Activated CD4-positive, alpha-beta T cell treated with anti-CD3 and anti-CD28 coated beads, Interleukin-2, amount 50 U/mL, for 24 hours (primary cell): ENCODE measurements around the gene CHD6.
"Not testable (repeated sequence)": the region's sequence is repeated elsewhere in the genome, so short reads cannot be mapped to it uniquely, and the experiment has no call there.

Experiments
- DNase-seq, 2 donors: peaks; one replicate each; pipeline ENCODE4 v3.0.0-alpha.2; 2020; ENCODE audit warnings: low read depth in 1 of 2, low spot score in 1 of 2

Gene CHD6

DNA sequence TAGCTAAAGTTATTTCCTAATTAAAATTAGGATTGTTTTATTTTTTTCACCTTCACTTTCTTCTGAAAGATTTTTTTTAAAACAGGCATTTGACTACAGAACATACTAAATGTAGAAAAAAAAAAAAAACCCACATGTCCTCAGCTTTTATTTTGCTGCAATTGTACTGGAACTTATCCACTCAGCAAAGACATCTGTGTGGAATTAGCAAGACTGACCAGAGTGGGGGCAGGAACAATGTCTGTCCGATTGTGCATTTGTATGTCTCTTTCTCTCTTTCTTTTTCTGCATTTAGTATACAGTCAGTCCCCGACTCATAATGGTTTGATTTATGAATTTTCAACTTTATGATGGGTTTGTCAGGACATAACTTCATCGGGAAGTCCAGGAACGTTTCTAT lies 77.3 kb downstream of the CHD6 start:
- DNase-seq = no peak

DNA sequence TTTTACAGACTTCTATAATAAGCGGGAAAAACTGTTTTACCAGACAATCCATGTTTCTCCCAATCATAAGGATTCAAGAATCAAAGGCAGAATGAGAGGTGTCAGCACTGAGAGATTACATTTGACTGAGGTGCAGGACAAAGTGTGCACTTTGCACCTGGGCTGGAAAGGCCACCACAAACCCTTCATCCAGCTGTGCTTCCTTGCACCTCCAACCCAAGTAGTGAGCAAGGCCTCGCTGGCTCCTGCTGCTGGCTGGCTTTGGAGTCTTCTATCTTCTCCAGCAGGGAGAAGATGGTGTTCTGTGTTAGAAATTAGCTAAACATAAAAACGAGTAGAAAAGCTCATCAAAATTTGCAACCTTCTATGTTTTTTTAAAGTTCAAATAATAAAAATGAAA lies 77.7 kb downstream of the CHD6 start:
- DNase-seq = no peak

DNA sequence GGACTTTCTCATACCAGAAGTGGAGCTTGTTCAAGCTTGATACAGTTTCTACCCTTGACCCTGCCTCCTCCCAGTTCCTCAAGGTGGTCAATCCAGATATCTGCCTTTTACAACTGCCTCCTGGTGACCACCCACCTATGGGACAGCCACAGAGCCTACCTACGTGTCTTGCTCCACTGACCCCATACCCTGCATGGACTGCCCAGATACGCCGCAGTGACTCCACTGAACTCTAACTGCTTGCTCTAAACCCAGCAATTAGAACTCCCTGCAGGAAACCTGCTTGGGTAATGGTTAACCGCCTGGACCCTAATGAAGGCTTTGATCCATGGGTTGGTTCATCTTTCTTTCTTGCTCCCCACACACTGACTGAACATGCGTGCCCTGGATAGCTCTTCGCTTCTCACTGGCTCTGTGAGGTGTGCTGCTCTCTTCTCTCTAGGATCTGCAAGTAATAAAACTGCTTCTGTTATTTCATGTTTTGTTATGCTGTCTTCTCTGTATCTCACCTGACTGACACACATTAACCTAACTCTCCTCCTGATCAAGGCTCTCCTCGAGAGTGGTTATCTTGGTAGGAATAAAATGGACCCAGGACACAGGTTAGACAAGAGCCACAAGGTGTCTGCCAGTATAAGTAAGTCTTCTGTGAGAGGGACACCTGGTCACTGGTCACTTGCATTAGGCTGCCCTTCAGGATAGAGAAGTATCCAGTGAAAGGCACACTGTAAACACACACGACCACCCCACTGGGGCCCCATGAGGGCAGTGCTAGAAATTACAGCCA lies 79.2 kb downstream of the CHD6 start:
- no peak for DNase-seq

DNA sequence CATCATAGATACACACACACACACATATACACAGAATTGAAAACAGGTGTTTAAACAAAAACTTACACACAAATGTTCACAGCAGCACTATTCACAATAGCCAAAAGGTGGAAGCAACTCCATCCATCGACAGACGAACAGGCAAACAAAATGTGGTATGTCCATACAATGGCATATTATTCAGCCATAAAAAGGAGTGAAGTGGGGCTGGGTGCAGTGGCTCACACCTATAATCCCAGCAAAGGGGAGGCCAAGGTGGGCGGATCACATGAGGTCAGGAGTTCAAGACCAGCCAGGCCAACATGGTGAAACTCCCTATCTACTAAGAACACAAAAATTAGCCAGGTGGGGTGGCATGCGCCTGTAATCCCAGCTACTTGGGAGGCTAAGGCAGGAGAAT lies 80.3 kb downstream of the CHD6 start:
- DNase-seq = no peak

DNA sequence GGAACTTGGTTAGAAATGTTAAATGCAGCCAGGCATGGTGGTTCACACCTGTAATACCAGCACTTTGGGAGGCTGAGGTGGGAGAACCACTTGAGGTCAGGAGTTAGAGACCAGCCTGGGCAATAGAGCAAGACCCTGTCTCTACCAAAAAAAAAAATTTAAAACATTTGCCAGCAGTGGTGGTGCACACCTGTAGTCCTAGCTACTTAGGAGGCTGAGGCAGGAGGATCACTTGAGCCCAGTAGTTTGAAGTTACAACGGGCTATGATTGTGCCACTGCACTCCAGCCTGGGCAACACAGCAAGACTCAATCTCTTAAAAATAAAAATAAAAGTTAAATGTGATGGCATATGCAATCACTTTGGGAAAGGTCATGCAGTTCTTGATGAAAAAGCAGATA lies 82.6 kb downstream of the CHD6 start:
- not testable (repeated sequence) for DNase-seq

DNA sequence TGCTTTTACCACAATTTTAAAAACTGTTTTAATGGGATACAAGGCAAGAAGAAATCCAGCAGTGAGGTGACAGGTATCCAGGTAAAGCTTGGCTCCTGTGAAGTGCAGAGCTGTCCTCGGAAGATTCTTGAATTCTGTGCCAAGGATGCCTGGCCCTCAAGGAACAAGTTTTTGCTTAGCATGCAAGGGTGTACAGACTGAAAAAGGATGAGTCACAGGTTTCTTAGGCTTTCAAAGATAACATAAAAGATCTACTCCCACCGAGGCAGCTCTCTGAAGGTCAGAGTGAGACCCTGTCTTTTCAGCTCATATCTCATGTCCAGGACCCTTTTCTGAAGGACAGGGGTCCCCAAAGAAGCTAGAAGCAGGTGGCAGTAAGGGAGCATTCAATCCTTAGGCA lies 83.3 kb downstream of the CHD6 start:
- DNase-seq = no peak

DNA sequence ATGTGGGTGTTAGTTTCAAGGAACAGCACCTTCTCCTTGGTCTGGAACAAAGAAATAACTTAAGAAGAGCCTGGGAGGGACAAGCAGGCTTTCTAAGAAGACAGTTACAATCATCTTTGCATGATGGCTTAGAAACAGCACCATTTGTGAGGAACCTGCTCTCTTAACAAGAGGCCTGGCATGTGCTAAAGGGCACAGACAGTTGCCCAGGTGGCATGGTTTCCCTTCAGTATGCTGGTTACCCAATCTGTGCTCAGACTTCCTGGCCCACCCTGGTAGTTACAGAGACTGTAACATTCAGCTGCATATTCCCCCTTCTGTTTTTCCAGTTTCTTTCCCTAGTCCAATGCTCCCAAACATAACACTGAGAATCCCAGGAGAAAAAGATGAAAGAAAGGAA lies 84.0 kb downstream of the CHD6 start:
- DNase-seq = no peak

DNA sequence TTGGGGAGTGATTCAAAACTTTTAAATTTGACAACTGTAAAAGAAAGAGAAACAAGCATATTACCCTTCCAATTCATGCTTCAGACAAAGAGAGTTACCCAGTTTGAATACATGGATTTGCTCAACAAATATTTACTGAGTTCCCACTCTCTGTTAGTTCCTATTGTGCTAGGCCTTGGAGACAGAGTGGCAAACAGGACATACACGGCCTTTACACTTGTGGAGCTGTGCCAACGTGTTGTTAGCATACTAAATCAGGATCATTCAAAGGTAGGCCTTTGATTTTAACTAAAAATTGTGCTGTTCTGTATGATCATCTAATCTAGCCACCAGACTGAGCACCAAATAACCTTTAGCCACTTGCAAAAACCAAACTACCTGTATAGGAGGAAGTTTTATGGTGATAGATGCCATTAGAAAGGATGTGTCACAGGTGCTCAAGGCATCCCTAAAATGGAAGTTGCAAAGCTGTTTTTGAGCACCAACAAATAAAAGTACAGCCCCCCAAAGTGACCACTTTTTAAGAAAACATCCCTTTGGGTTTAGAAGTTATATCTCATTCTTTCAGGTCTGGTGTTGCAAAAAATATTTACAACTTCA lies 84.5 kb downstream of the CHD6 start:
- no peak for DNase-seq

DNA sequence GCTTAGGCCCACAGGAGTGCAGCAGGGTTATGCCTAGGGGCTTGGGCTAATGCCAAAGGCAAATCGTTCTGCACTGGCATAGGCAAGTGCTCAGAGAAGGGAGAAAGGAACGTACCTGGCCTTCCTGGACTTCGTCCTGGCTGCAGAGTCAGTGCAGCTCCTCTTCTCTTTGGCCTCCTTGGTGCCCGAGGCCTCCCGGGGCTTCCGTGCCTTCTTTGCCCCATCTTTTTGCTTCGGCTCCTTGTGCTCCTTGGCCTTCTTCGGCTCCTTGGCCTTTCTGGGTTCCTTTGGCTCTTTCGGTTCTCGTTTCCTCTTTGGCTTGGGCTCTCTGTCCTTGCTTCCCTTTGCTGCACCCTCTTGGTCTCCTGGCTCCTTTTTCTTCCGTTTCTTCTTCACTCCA lies 85.2 kb downstream of the CHD6 start:
- no peak for DNase-seq

DNA sequence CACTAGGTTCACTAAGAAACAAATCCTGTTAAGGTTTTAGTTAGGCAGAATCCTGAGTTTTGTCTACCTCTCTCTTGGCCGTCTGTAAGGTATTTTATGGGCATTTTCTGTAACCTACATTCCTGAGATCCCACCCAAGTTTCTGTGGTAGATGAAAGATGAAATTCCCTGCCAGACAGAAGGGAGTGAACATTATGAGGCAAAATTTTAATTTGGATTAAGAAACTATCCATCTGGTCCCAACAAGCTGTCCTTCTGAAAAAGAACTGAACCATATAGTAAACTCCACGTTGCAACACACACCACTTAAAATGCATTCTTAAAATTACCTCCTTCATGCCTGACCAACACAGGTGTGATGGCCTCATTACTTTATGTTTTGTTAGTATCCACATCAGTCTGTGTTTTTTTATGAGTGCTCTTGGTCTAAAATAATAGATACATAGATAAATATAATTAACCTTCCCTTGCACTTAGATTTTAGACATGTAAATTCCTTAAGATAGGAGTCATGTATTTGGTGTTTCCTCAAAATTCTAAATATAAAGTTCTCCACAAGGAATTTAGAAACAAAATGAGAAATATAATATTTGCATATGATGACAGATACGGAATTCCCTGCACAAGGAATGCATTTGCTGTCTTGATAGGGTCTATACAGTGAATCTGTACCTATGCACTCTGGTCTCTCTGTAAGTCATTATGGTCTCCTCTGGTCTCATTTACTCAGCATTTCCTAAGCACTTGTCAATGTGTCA lies 86.5 kb downstream of the CHD6 start:
- no peak for DNase-seq

DNA sequence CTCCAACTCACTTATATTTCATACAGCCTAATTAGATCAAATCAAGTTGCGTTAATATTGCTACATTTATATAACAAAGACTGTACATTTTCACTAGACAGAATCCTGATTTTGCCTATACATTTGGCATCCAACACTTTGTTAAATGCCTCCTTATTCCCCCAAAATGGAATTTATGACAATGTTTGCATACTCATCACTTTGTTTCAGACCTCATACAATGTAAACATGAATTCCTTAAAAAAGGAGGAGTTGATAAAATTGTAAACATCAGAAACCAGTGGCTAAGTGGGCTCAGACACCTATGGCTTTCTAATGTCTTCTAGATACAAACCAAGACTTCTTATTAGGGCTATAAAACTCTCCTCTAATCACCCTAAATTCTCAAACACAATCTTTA lies 87.3 kb downstream of the CHD6 start:
- DNase-seq = no peak

DNA sequence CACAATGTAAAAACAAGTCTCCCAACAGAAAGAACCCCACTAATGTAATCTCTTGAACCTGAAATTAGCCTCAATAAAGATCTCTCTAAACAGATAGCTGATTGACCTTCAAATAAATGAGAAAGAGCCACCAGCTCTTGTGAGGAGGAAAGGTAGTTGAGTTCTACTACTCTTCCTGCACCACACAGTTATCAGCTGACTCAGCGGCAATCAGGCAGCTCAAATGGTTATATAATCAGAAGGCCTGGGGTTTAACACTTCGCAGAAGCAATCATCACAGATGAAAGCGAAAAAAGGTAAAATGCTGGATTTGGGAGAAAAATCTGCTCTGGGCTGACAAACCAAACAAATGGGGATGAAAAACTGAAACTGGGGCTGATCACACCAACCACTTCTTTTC lies 91.8 kb downstream of the CHD6 start:
- no peak for DNase-seq

DNA sequence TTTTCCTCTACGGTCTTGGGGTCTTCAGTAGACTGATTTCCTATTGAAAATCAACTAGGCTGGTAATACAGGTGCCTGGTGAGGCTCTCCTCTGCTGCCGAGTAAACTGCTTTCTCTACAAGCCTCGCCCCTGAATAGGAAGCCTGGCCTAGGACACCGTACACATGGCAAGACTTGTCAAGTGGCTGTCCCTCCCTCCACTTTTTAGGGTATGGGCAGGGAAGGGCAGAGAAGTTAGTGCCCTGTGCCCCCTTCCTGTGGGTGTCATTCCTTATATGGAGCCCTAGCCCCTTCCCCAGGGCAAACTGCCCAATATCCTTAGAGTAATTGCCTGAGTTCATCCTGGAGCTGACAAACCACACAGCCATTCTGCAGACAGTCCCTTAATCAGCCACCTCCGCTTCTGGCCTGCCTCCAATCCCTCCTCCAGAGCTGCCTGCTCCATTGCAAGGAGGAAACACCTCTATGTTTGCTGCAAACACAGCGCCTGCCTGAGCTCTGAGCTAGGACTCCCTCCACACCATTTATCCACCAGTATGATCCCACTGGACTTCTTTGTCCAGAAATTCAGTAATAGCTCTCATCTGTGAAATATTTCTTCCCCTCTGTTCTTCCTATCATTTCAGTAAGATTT lies 93.1 kb downstream of the CHD6 start:
- no peak for DNase-seq

DNA sequence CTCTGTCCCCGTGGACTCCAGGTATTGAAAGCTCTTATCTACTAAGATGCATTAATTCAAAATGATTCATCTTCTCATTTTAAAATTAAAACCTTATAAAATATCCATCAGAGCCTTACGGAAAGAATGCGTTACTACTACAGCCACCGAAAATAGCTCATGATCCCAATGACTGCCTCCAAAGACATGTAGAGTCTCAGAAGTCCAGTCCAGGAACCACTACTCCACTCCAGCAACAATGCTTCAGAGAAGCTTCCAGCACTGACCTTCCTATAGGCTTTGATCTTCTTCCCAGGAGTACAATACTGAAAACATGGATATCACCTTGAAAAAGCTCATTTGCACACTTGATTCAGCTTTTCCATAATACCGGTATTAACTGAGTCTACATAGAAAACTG lies 94.3 kb downstream of the CHD6 start:
- no peak for DNase-seq

DNA sequence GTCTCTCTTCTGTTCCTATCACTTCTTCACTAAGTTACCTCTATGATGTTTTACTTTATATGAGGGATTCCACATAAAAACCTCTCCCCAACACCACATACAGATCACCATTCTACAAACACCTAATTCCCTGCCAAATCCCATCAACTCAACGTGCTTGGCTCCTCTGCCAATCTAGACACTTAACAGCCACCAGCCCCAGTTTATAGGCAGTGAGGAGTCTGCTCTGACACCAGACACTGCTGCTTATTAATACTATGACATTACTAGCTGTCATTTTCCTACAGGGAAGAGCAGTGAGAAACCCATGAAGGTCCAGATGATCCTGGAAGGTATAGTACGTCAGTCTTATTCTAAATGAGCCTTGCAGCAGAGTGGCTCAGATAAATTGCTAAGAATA lies 104.3 kb downstream of the CHD6 start:
- DNase-seq = no peak

DNA sequence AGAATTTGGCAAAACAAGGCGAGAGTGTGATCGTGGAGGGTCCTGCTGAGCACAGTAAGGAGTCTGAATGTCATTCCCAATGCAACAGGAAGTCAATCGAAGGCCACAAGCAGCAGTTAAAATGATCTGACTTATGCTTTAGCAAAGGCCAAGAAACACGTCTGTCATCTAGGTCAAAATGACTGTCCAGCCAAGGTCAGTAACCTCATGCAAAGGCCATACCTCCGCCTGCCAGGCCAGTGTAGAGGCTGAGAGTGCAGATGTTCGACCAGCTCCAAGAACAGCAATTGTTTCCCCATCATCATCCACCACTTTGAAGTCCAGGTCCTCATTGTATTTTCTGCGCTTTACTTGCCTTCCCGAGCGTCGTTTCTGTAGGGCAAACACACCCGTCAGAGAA lies 105.6 kb downstream of the CHD6 start:
- no peak for DNase-seq

DNA sequence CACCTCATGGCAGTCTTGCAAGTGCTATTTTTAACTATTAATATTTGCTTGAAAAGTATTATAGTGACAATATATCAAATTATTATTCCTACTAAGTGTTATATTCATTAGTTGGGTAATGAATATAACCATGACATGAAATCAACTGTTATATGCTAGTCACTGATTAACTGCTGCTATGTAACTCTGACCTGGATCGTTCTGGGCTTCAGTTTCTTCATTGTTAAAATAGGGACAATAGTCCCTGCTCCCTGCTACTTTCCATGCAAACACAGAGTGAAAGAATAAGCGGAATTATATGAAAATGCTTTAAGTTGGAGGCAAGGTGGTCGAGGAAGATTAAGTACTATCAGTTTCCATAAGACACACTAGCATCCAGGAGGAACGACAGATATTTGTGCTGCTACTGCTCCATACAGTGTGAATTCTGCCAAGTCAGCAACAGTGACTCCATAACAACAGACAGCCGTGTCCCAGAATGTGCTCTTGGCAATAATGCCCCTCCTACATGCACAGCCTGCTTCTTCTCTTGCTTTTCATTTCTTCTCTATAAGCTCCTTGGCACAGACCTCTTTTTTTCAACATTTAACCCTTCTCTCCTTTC lies 107.2 kb downstream of the CHD6 start:
- no peak for DNase-seq

DNA sequence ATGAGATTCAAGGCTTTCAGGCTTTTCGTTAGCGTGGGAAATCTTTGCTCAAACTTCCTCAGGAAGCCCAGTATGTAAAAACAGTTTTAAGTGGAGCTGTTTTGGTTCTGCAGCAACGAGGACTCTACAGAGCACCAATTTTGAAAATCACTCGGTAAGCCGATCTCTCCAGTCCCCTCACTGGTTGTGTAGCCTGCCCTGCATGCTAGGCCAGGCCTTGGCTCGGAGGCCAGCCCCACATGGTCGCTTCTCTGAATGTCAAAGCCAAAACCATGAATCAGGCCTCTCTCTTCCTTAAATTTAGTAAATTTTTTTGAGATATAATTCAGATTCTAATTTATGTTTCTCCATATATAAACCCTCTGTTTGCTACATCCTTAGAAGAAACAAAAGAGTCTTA lies 108.0 kb downstream of the CHD6 start:
- DNase-seq = no peak

DNA sequence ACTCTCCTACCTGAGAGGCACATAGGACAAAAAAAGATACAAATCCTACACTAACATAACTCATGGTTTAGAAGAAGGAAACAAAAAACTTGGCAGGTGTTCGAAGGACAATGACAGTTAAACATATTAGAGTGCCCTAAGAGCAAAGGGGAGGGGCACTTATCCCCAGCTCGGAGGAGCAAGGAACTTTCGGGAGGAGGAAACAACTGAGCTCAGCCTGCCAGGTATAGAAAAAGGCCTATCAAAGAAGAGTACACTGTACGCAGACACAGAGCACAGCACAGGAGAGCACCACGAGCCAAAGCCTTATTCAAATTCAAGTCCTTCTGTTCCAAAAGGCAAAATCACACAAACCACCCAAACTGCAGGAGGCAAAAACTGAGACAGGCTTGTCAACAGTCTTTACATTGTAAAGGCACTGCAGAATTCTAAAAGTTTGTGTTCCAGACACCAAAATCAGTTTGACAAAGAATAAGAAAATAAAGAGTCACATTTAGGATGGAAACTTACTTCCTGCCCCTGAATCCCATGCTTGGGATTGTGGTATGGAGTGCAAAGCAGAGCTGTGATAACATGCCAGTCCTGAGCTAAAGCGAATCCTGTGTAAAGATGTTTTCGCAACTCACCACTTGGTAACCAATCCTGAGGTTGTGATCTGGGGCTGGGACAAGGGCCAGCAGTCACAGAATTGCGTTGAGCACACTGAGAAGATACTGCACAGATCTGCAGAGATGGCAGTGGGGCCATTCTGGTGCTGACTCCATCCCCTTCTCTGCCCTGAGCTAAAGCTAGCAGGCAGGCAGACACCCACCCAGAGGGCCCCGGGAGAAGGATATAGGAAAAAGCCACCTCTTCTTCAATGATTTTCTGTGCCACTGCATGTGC lies 108.6 kb downstream of the CHD6 start:
- DNase-seq = no peak

DNA sequence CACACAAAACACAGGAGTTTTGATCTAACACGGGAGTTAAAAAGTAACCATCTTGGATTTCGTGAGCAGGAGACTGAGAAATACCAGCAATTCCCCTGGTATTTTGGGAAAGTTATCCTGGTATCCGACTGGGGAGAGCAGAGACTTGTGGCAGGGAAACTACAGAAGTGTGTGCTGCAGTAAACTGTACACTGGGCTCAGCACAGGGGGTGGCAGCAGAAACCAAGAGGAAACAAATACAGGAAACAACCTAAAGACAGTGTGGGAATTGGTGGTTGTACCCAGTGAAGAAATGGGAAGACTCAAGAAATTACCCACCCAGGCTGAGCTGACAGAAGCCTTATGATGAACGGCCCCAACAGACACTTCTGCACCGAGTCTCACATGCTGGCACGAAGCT lies 109.8 kb downstream of the CHD6 start:
- DNase-seq = no peak

DNA sequence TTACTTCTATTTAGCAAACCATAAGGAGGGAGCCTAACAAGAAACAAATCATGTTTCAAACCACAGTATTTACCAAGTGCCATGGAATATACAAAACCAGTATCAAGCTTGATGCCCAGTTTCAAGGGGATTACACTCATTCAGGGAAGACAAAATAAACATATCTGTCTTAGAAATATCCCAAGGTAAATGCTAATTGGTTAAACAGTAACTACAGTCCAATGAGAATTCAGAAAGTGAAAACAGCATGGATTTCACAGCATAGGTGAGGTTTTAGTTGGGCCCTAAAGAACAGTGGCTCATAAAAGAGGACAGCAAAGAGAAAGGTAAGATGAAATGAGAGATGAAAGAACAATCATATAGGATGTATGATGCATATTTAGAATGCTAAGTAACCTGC lies 110.3 kb downstream of the CHD6 start:
- DNase-seq = no peak
